Retinal pigment epithelial cell (primary cell): ENCODE measurements around the gene GABRR3.

Experiments used
- DNase-seq: peaks from one replicate; pipeline ENCODE4 v3.0.0-alpha.2; 2010; ENCODE audit warnings: low read depth
- H3K4me3 ChIP-seq: 2 replicates; pipeline ENCODE4 v1.5.1; 2011; ENCODE audit warnings: mild to moderate bottlenecking, low read length, control low read depth, moderate library complexity
- CTCF ChIP-seq: conservative IDR thresholded peaks from 2 replicates; pipeline ENCODE4 v1.5.1; 2011; ENCODE audit warnings: low read depth, low read length, control low read depth, inconsistent platforms

GABRR3 gene

GRCh38 chr3:98049271-98049670 is 14.2 kb upstream of the GABRR3 start:
- no peak overlapping the region for H3K4me3 ChIP-seq
- no peak for DNase-seq
- TF ChIP-seq CTCF = no peak

- TF ChIP-seq CTCF = no peak
- DNase-seq = no peak
- H3K4me3 ChIP-seq = no peak overlapping the region
Measured at GRCh38 chr3:98048586-98048985, 13.5 kb upstream of the GABRR3 start.

GRCh38 chr3:98041350-98041749 is 6.2 kb upstream of the GABRR3 start:
- no peak for TF ChIP-seq CTCF
- no peak for DNase-seq

GRCh38 chr3:98039322-98040024 is 4.4 kb upstream of the GABRR3 start:
- peak overlapping the region; percentile 50 for H3K4me3 ChIP-seq
- TF ChIP-seq CTCF = peak; percentile 80
- DNase-seq = peak; percentile 43

More at GRCh38 chr3:98041350-98041749, 6.2 kb upstream of the GABRR3 start:
- H3K4me3 ChIP-seq = no peak overlapping the region

- no peak overlapping the region for H3K4me3 ChIP-seq
- no peak for TF ChIP-seq CTCF
- DNase-seq = no peak
Measured at GRCh38 chr3:98038876-98039275, 3.8 kb upstream of the GABRR3 start.

- DNase-seq = no peak
- TF ChIP-seq CTCF = no peak
Measured at GRCh38 chr3:98038286-98038685, 3.2 kb upstream of the GABRR3 start.

GRCh38 chr3:98034486-98034885 is 629 bp downstream of the GABRR3 start:
- no peak for DNase-seq
- no peak overlapping the region for H3K4me3 ChIP-seq
- TF ChIP-seq CTCF = no peak

More at GRCh38 chr3:98038286-98038685, 3.2 kb upstream of the GABRR3 start:
- no peak overlapping the region for H3K4me3 ChIP-seq
